HCT116 (cell line): ENCODE measurements around the gene NCDN. TPM values are rescaled to one million over a fixed set of nuclear protein-coding genes. Genes with fewer than 3 reads are reported as not detected.

Source experiments
- ATAC-seq: fragments of 200-7000 bp; cut with Tn5 transposase; 2 replicates; pipeline ENCODE4 v1.9.1; 2020; ENCODE audit warnings: mild to moderate bottlenecking, moderate library complexity
- BruUV-seq: library from RNA; stranded (reverse); fragments of 400-500 nt; replicated peaks from 2 replicates; lab custom pipeline; 2021; lab: Mats Ljungman, UMichigan
- CTCF ChIA-PET: fragments of 300-600 bp; sonication (Branson Sonifier 250); formaldehyde crosslinking; loops from one replicate; lab custom pipeline; 2021; ENCODE audit warnings: antibody characterized with exemption; lab: Charles Lee
- POLR2A ChIA-PET: fragments of 300-600, 350-600 bp; sonication (Branson Sonifier 250); formaldehyde crosslinking; loops from one replicate; lab custom pipeline; 2021; ENCODE audit warnings: antibody characterized with exemption; lab: Charles Lee
- RAD21 ChIA-PET, 2 experiments: fragments of 300-600 bp; sonication (Branson Sonifier 250); formaldehyde crosslinking; loops; one replicate each; lab custom pipeline; 2023; ENCODE audit warnings: low total read pairs in 2 of 2; ENCODE audit not compliant: uncharacterized antibody in 2 of 2, unreplicated experiment in 2 of 2, low non-redundant PET in 1 of 2; lab: Charles Lee
- DNase-seq: peaks from one replicate; pipeline ENCODE4 v3.0.0-alpha.2; 2010; ENCODE audit warnings: low read depth, low spot score
- H2AFZ ChIP-seq: fragments of 200-600 bp; shearing (Covaris generic), sonication (generic); 2 replicates; pipeline ENCODE4 v1.6.1; 2017; ENCODE audit warnings: low read depth, mixed run types, mixed read lengths, antibody characterized with exemption, low read length; ENCODE audit not compliant: poor library complexity, severe bottlenecking
- H3K27ac ChIP-seq: 2 replicates; pipeline ENCODE4 v1.5.1; 2012; ENCODE audit warnings: low read depth, low read length
- H3K27me3 ChIP-seq: fragments of 200-600 bp; sonication (generic); 2 replicates; pipeline ENCODE4 v1.6.1; 2016; ENCODE audit warnings: mixed run types, low read length, mixed read lengths; ENCODE audit not compliant: insufficient read depth
- H3K36me3 ChIP-seq, 2 experiments: fragments of 200-500 bp in 1 of 2; fragments of 200-600 bp in 1 of 2; sonication (Bioruptor generic) in 1 of 2; sonication (generic) in 1 of 2; 2 replicates each; pipeline versions ENCODE4 v1.5.1 to v1.6.1; 2014 to 2016; ENCODE audit warnings: low read length in 2 of 2, inconsistent platforms in 1 of 2, mixed read lengths in 1 of 2, mixed run types in 1 of 2; ENCODE audit not compliant: insufficient read depth in 2 of 2, control insufficient read depth in 1 of 2
- H3K4me1 ChIP-seq, 2 experiments: fragments of 200-600 bp in 1 of 2; sonication (generic) in 1 of 2; 2 replicates each; pipeline versions ENCODE4 v1.5.1 to v1.6.1; 2012 to 2017; ENCODE audit warnings: low read length in 2 of 2, inconsistent platforms in 1 of 2, mild to moderate bottlenecking in 1 of 2, mixed read lengths in 1 of 2, mixed run types in 1 of 2, moderate library complexity in 1 of 2; ENCODE audit not compliant: insufficient read depth in 2 of 2, control insufficient read depth in 1 of 2
- H3K4me2 ChIP-seq: fragments of 200-600 bp; sonication (generic); 2 replicates; pipeline ENCODE4 v1.6.1; 2017; ENCODE audit warnings: mixed run types, low read length, mixed read lengths
- H3K4me3 ChIP-seq, 2 experiments: fragments of 200-600 bp in 1 of 2; sonication (generic) in 1 of 2; replicated peaks in 1 of 2; 2 replicates each; pipeline ENCODE4 v1.5.1; 2011 to 2016; ENCODE audit warnings: low read length in 2 of 2, control low read depth in 1 of 2, low read depth in 1 of 2, mild to moderate bottlenecking in 1 of 2, mixed read lengths in 1 of 2, mixed run types in 1 of 2
- H3K79me2 ChIP-seq: fragments of 200-600 bp; sonication (generic); 2 replicates; pipeline ENCODE4 v1.6.1; 2017; ENCODE audit warnings: mild to moderate bottlenecking, mixed run types, low read length, moderate library complexity, mixed read lengths; ENCODE audit not compliant: insufficient read depth
- H3K9ac ChIP-seq: fragments of 200-600 bp; sonication (generic); 2 replicates; pipeline ENCODE4 v1.6.1; 2016; ENCODE audit warnings: low read length, mixed read lengths
- H3K9me2 ChIP-seq: fragments of 200-600 bp; sonication (generic), shearing (Covaris generic); 2 replicates; pipeline ENCODE4 v1.6.1; 2017; ENCODE audit warnings: mixed run types, mild to moderate bottlenecking, moderate library complexity; ENCODE audit not compliant: insufficient read depth
- H3K9me3 ChIP-seq, 2 experiments: fragments of 200-500 bp in 1 of 2; fragments of 200-600 bp in 1 of 2; sonication (Bioruptor generic) in 1 of 2; sonication (generic) in 1 of 2; 2 replicates each; pipeline ENCODE4 v1.6.1; 2014 to 2017; ENCODE audit warnings: low read length in 2 of 2, mixed read lengths in 2 of 2, inconsistent platforms in 1 of 2, low read depth in 1 of 2, mild to moderate bottlenecking in 1 of 2, mixed run types in 1 of 2, moderate library complexity in 1 of 2; ENCODE audit not compliant: control insufficient read depth in 1 of 2, insufficient read depth in 1 of 2
- H4K20me1 ChIP-seq: fragments of 200-600 bp; sonication (generic), shearing (Covaris generic); 2 replicates; pipeline ENCODE4 v1.6.1; 2017; ENCODE audit warnings: mixed run types, mild to moderate bottlenecking, moderate library complexity; ENCODE audit not compliant: insufficient read depth
- CBX3 ChIP-seq: IDR thresholded peaks from 2 replicates; pipeline ENCODE4 v1.6.1; 2012; ENCODE audit warnings: low read depth
- CEBPB ChIP-seq: IDR thresholded peaks from 2 replicates; pipeline ENCODE4 v1.6.1; 2012; ENCODE audit warnings: low read depth
- EGR1 ChIP-seq: IDR thresholded peaks from 2 replicates; pipeline ENCODE4 v1.6.1; 2012; ENCODE audit warnings: low read depth
- ELF1 ChIP-seq: IDR thresholded peaks from 2 replicates; pipeline ENCODE4 v1.6.1; 2012; ENCODE audit warnings: low read depth, borderline replicate concordance
- EZH2phosphoT487 ChIP-seq: fragments of 200-600 bp; IDR thresholded peaks from 2 replicates; pipeline ENCODE4 v1.6.1; 2018; ENCODE audit warnings: antibody characterized with exemption, borderline replicate concordance
- POLR2A ChIP-seq: IDR thresholded peaks from 2 replicates; pipeline ENCODE4 v1.7.0; 2011; ENCODE audit warnings: borderline replicate concordance; ENCODE audit not compliant: insufficient read depth, insufficient read length; ENCODE audit errors: extremely low read depth
- POLR2AphosphoS5 ChIP-seq: IDR thresholded peaks from 2 replicates; pipeline ENCODE4 v1.6.1; 2011; ENCODE audit warnings: mild to moderate bottlenecking, low read depth, low read length, moderate library complexity
- RAD21 ChIP-seq: IDR thresholded peaks from 2 replicates; pipeline ENCODE4 v1.6.1; 2012; ENCODE audit warnings: low read depth, mild to moderate bottlenecking
- SIN3A ChIP-seq: IDR thresholded peaks from 2 replicates; pipeline ENCODE4 v1.6.1; 2012; ENCODE audit warnings: low read depth
- SP1 ChIP-seq: IDR thresholded peaks from 2 replicates; pipeline ENCODE4 v1.6.1; 2012; ENCODE audit warnings: low read depth
- TCF7L2 ChIP-seq: IDR thresholded peaks from 2 replicates; pipeline ENCODE4 v1.7.0; 2011; ENCODE audit warnings: borderline replicate concordance, inconsistent platforms; ENCODE audit not compliant: insufficient read depth, insufficient read length; ENCODE audit errors: extremely low read depth
- YY1 ChIP-seq: IDR thresholded peaks from 2 replicates; pipeline ENCODE4 v1.6.1; 2011; ENCODE audit warnings: low read length, low read depth, moderate library complexity, mild to moderate bottlenecking; ENCODE audit not compliant: insufficient replicate concordance; ENCODE audit errors: extremely low read depth
- ZNF274 ChIP-seq: fragments of 200-500 bp; sonication (Bioruptor generic); IDR thresholded peaks from 2 replicates; pipeline ENCODE4 v1.6.1; 2014; ENCODE audit warnings: mild to moderate bottlenecking, low read depth, low read length, inconsistent platforms
- intact Hi-C: fragments of 100-400 bp; cut with micrococcal nuclease; formaldehyde crosslinking; loops from 2 replicates; pipeline ENCODE4 v1.10.0; 2022
- total RNA-seq: library from RNA; stranded (reverse); gene quantifications from one replicate; pipeline ENCODE4 v1.2.1, GENCODE V29; 2021; ENCODE audit not compliant: unreplicated experiment
- TF ChIP-seq, protein P1 (sequence below): IDR thresholded peaks from 2 replicates; pipeline ENCODE4 v1.6.1; 2012
- TF ChIP-seq, protein P2 (sequence below), 3 experiments: fragments of 200-600 bp in 1 of 3; sonication (generic) in 1 of 3; IDR thresholded peaks in 2 of 3; conservative IDR thresholded peaks in 1 of 3; 2 replicates each; pipeline ENCODE4 v1.5.1; 2012 to 2017; ENCODE audit warnings: low read depth in 2 of 3, low read length in 2 of 3, antibody characterized with exemption in 1 of 3, borderline replicate concordance in 1 of 3, control low read depth in 1 of 3, mild to moderate bottlenecking in 1 of 3, mixed read lengths in 1 of 3, mixed run types in 1 of 3, moderate library complexity in 1 of 3; ENCODE audit not compliant: insufficient read depth in 1 of 3
- TF ChIP-seq, protein P3 (sequence below): IDR thresholded peaks from 2 replicates; pipeline ENCODE4 v1.6.1; 2012
- TF ChIP-seq, protein P4 (sequence below): IDR thresholded peaks from 2 replicates; pipeline ENCODE4 v1.6.1; 2012; ENCODE audit warnings: low read depth

NCDN gene
- total RNA-seq, 1 experiment from 2014 or later, result 24.5 TPM

DNA sequence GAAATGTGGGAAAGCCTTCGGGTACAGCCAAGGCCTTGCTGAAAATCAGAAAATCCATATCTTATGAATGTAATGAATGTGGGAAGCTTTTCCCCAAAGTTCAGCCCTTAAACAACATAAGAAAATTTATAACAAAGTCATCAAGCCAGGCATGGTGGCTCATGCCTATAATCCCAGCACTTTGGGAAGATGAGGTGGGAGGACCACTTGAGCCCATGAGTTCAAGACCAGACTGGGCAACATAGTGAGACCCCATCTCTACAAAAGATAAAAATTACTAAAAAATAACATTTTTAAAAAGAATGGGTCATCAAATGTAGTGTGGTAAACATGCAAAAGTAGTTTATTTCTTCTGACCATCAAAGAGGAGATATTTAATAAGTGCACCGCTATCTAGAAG, 46.3 kb upstream of the NCDN start:
- intact Hi-C loops, result no loop called here
- no peak overlapping the region for H3K27ac ChIP-seq
- no peaks in the 10 kb centered on the region for H3K9me3 ChIP-seq
- peaks cover 32% of the 10 kb centered on the region for H3K79me2 ChIP-seq
- H3K4me3 ChIP-seq, result no peak overlapping the region
- no peak overlapping the region for H2AFZ ChIP-seq
- no peaks in the 10 kb centered on the region for H4K20me1 ChIP-seq
- BruUV-seq, result no TSS peak
- no peak overlapping the region for H3K9ac ChIP-seq
- CTCF ChIA-PET, result no interaction called here
- H3K9me2 ChIP-seq, result no peaks in the 10 kb centered on the region
- H3K27me3 ChIP-seq, result no peaks in the 10 kb centered on the region
- no peak overlapping the region for H3K4me2 ChIP-seq
- TF ChIP-seq ELF1, result no peak
- no peak for TF ChIP-seq TCF7L2
- no peak for TF ChIP-seq EZH2phosphoT487
- TF ChIP-seq POLR2A, result no peak
- TF ChIP-seq, protein P1, sequence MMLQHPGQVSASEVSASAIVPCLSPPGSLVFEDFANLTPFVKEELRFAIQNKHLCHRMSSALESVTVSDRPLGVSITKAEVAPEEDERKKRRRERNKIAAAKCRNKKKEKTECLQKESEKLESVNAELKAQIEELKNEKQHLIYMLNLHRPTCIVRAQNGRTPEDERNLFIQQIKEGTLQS, result no peak
- TF ChIP-seq CEBPB, result no peak
- TF ChIP-seq, protein P2, sequence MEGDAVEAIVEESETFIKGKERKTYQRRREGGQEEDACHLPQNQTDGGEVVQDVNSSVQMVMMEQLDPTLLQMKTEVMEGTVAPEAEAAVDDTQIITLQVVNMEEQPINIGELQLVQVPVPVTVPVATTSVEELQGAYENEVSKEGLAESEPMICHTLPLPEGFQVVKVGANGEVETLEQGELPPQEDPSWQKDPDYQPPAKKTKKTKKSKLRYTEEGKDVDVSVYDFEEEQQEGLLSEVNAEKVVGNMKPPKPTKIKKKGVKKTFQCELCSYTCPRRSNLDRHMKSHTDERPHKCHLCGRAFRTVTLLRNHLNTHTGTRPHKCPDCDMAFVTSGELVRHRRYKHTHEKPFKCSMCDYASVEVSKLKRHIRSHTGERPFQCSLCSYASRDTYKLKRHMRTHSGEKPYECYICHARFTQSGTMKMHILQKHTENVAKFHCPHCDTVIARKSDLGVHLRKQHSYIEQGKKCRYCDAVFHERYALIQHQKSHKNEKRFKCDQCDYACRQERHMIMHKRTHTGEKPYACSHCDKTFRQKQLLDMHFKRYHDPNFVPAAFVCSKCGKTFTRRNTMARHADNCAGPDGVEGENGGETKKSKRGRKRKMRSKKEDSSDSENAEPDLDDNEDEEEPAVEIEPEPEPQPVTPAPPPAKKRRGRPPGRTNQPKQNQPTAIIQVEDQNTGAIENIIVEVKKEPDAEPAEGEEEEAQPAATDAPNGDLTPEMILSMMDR (IDR thresholded peaks at IDR 0.05 in 2 of 3, conservative IDR thresholded peaks at IDR 0.05 in 1 of 3; ENCODE audit: borderline replicate concordance in 1 of 3, insufficient read depth in 1 of 3, low read depth in 2 of 3, low read length in 2 of 3), result no peak
- no peak for TF ChIP-seq POLR2AphosphoS5
- TF ChIP-seq EGR1, result no peak
- no peak for TF ChIP-seq SP1
- TF ChIP-seq SIN3A, result no peak
- TF ChIP-seq CBX3, result no peak
- TF ChIP-seq, protein P3, sequence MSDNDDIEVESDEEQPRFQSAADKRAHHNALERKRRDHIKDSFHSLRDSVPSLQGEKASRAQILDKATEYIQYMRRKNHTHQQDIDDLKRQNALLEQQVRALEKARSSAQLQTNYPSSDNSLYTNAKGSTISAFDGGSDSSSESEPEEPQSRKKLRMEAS, result no peak
- TF ChIP-seq, protein P4, sequence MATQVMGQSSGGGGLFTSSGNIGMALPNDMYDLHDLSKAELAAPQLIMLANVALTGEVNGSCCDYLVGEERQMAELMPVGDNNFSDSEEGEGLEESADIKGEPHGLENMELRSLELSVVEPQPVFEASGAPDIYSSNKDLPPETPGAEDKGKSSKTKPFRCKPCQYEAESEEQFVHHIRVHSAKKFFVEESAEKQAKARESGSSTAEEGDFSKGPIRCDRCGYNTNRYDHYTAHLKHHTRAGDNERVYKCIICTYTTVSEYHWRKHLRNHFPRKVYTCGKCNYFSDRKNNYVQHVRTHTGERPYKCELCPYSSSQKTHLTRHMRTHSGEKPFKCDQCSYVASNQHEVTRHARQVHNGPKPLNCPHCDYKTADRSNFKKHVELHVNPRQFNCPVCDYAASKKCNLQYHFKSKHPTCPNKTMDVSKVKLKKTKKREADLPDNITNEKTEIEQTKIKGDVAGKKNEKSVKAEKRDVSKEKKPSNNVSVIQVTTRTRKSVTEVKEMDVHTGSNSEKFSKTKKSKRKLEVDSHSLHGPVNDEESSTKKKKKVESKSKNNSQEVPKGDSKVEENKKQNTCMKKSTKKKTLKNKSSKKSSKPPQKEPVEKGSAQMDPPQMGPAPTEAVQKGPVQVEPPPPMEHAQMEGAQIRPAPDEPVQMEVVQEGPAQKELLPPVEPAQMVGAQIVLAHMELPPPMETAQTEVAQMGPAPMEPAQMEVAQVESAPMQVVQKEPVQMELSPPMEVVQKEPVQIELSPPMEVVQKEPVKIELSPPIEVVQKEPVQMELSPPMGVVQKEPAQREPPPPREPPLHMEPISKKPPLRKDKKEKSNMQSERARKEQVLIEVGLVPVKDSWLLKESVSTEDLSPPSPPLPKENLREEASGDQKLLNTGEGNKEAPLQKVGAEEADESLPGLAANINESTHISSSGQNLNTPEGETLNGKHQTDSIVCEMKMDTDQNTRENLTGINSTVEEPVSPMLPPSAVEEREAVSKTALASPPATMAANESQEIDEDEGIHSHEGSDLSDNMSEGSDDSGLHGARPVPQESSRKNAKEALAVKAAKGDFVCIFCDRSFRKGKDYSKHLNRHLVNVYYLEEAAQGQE, result no peak
- no peak for TF ChIP-seq YY1
- TF ChIP-seq RAD21, result no peak
- TF ChIP-seq ZNF274, result no peak
- RAD21 ChIA-PET, result no interaction called here
- H3K36me3 ChIP-seq, result 0 out of 4 replicates have a peak, but pooled peaks cover 0 to 3% of the 10 kb centered on the region in 2 experiments
- H3K4me1 ChIP-seq, result peaks cover 7 to 21% of the 10 kb centered on the region in 2 experiments; a peak in 2 of 4 replicates
- ATAC-seq (no peak), DNase-seq (no peak)
- POLR2A ChIA-PET, result no interaction called here
